ENCODE data around the gene HNRNPUL1. TPM values are rescaled to one million over a fixed set of nuclear protein-coding genes. Genes with fewer than 3 reads are reported as not detected.

HNRNPUL1 gene
- total and polyA plus RNA-seq, 2 donors (not counting 3 experiments of a cell fraction or from before 2014, with no cell fraction given) = 83.2 to 261 TPM

GRCh38 chr19:41351339-41352245 lies 87.4 kb downstream of the HNRNPUL1 start:
- peak overlapping the region; percentile 73 for H3K4me2 ChIP-seq (ENCODE audit: insufficient read depth, low read length)
- POLR2A ChIA-PET = interaction anchor here (0.8 to 1.5 kb wide), 4 partner anchors 12 to 30 kb away, joined by 3 to 4 read pairs (median 3); partner anchors contain the start of gene B9D2
- H3K9me3 ChIP-seq (replicated peaks; ENCODE audit: control insufficient read depth, insufficient read depth, low read length) = no peaks in the 10 kb centered on the region
- H3K36me3 ChIP-seq (ENCODE audit: control insufficient read depth in 2 of 2, extremely low read depth in 1 of 2, insufficient read depth in 2 of 2, low read length in 2 of 2) = peaks cover 2 to 8% of the 10 kb centered on the region in 2 experiments
- peak overlapping the region; percentile 75 to 99 (median 90) for H3K4me3 ChIP-seq (replicated peaks in 1 of 3; ENCODE audit: insufficient read depth in 1 of 3, low read depth in 1 of 3, low read length in 3 of 3)
- peak; percentile 80 for DNase-seq (ENCODE audit: low read depth, low spot score)
- H2AFZ ChIP-seq (ENCODE audit: low read depth, low read length) = no peak overlapping the region
- dilution Hi-C loops (cut with MboI; ENCODE audit: extremely low pct_ligation_motif_present, low sequenced_read_pairs) = no loop called here
- H3K79me2 ChIP-seq (ENCODE audit: control insufficient read depth, insufficient read depth, low read length) = peaks cover 61% of the 10 kb centered on the region
- peaks cover 12% of the 10 kb centered on the region for H3K4me1 ChIP-seq (ENCODE audit: control insufficient read depth, extremely low read depth, insufficient read depth, low read length)
- CTCF ChIA-PET = interaction anchor here (0.7 to 3.8 kb wide), 17 partner anchors 10 to 220 kb away, joined by 3 to 65 read pairs (median 8); partner anchors contain the start of genes B9D2, DMAC2 and HNRNPUL1
- H3K9me1 ChIP-seq (replicated peaks; ENCODE audit: control insufficient read depth, extremely low read depth, insufficient read depth, low read length) = no peaks in the 10 kb centered on the region
- intact Hi-C loops (cut with micrococcal nuclease) = loop anchor here (1.0 to 5.0 kb wide), 4 partner anchors 24 to 196 kb away; partner anchors contain the start of gene CCDC97
- H4K20me1 ChIP-seq (replicated peaks; ENCODE audit: control insufficient read depth, extremely low read depth, insufficient read depth, low read length) = no peaks in the 10 kb centered on the region
- TF ChIP-seq POLR2A (IDR thresholded peaks at IDR 0.05; ENCODE audit: low read depth, low read length) = peak; percentile 74
- peak; percentile 79 for TF ChIP-seq POLR2AphosphoS5 (IDR thresholded peaks at IDR 0.05; ENCODE audit: insufficient read depth, low read depth, low read length)
- TF ChIP-seq EZH2 (IDR thresholded peaks at IDR 0.05; ENCODE audit: borderline replicate concordance, low read depth, low read length, severe bottlenecking) = no peak
- TF ChIP-seq, protein P1, sequence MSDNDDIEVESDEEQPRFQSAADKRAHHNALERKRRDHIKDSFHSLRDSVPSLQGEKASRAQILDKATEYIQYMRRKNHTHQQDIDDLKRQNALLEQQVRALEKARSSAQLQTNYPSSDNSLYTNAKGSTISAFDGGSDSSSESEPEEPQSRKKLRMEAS (IDR thresholded peaks at IDR 0.05; ENCODE audit: insufficient read depth, insufficient read length) = peak; percentile 64
- no peak for TF ChIP-seq JUN (IDR thresholded peaks at IDR 0.05; ENCODE audit: borderline replicate concordance, insufficient read depth, insufficient read length, low read depth)
- peak; percentile 44 for FAIRE-seq
- peak overlapping the region; percentile 83 for H3K9ac ChIP-seq (replicated peaks; ENCODE audit: extremely low read depth, insufficient read depth, low read length)
- peak overlapping the region; percentile 70 for H3K27ac ChIP-seq (ENCODE audit: insufficient read depth, low read depth, low read length)
- no peaks in the 10 kb centered on the region for H3K27me3 ChIP-seq (ENCODE audit: control insufficient read depth in 2 of 2, insufficient read depth in 2 of 2, low read length in 2 of 2)
- TSS peak; percentile 66 for BruUV-seq (replicated peaks)

All from endothelial cell of umbilical vein (primary cell).